ENCODE data around the gene OLFML2A.

OLFML2A gene

DNA sequence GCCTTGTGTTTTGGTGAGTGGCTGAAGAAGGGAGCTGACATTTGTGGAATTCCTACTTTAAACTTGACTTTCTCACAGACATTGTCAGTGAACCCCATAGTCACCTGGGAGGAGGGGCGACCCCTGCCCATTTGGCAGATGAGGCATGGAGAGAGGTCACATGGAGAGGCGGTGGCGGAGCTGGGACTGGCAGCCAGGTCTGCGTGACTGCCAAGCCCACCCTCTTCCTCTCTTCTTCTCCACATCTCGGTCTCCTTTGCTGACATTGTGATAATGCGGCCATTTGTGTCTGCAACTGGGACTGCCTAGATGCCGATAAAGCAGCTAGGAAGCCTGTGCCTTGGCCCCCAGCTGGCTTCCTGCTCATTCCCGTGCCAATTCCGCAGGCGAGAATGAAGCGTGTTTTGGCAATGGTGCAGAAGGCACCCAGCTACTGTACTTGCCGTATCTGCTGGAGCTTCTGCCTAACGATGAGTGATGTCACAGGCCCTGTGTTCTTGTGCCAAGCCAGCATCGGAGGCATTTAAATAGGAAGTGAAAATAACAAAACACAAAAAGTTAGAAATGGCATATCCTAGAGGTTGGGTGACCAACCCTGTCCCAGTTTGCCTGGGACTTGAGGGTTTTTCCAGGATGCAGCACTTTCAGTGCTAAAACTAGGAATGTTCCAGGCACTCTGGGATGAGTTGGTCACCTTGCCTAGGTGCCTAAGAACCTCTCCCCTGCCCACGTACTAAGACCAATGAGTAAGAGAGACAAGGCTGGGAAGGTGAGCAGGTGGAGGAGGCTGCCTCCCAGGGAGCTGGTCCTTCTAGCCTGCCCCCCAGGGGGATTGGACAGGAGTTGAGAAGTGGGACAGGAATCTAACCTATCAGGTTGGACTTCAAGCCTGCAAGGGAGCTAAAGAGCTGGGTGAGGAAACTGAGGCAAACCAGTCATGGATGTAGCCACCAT lies 23.6 kb downstream of the OLFML2A start:
- in situ Hi-C loops (cut with MboI; ENCODE audit: low sequenced_read_pairs, unreplicated experiment), result no loop called here
- DNase-seq (ENCODE audit: low spot score), result peak; percentile 76
- TF ChIP-seq, protein P1, sequence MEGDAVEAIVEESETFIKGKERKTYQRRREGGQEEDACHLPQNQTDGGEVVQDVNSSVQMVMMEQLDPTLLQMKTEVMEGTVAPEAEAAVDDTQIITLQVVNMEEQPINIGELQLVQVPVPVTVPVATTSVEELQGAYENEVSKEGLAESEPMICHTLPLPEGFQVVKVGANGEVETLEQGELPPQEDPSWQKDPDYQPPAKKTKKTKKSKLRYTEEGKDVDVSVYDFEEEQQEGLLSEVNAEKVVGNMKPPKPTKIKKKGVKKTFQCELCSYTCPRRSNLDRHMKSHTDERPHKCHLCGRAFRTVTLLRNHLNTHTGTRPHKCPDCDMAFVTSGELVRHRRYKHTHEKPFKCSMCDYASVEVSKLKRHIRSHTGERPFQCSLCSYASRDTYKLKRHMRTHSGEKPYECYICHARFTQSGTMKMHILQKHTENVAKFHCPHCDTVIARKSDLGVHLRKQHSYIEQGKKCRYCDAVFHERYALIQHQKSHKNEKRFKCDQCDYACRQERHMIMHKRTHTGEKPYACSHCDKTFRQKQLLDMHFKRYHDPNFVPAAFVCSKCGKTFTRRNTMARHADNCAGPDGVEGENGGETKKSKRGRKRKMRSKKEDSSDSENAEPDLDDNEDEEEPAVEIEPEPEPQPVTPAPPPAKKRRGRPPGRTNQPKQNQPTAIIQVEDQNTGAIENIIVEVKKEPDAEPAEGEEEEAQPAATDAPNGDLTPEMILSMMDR (IDR thresholded peaks at IDR 0.05; ENCODE audit: borderline replicate concordance, control extremely low read depth, extremely low read depth, insufficient read depth, missing control alignments), result no peak

DNA sequence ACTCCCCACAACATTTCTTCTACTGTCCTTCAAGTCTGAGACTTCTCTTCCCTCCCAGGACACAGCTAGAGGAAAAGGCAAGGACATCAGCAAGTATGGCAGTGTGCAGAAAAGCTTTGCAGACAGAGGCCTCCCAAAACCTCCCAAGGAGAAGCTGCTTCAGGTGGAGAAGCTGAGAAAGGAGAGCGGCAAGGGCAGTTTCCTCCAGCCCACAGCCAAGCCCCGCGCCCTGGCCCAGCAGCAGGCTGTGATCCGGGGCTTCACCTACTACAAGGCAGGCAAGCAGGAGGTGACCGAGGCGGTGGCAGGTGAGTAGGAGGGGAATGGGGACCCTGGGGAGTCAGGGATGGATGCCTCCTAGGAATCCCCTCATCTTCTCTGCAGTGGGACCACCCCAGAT lies 24.4 kb downstream of the OLFML2A start:
- TF ChIP-seq, protein P1 (IDR thresholded peaks at IDR 0.05; ENCODE audit: borderline replicate concordance, control extremely low read depth, extremely low read depth, insufficient read depth, missing control alignments), result no peak
- no peak for DNase-seq (ENCODE audit: low spot score)
- in situ Hi-C loops (cut with MboI; ENCODE audit: low sequenced_read_pairs, unreplicated experiment), result no loop called here

DNA sequence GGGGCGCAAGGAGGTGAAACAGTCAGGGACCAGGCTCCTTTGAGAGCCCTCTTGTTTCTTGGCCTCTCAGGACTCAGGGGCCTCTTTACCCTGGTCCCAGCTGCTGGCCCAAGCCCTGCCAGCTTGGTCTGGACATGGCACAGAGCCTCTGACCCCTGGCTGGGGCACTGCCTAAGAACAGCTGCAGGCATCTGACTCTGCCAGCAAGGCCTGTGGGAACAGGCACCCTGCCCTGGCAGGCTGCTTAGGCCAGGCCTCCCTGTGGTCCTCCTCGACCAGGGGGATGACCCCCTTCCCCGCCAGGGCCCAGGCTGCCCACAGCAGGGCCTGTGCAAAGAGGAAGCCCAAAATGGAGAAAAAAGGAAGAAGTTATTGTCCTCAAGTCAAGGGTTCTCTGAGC lies 25.5 kb downstream of the OLFML2A start:
- TF ChIP-seq, protein P1 (IDR thresholded peaks at IDR 0.05; ENCODE audit: borderline replicate concordance, control extremely low read depth, extremely low read depth, insufficient read depth, missing control alignments), result no peak
- in situ Hi-C loops (cut with MboI; ENCODE audit: low sequenced_read_pairs, unreplicated experiment), result no loop called here
- DNase-seq (ENCODE audit: low spot score), result no peak

DNA sequence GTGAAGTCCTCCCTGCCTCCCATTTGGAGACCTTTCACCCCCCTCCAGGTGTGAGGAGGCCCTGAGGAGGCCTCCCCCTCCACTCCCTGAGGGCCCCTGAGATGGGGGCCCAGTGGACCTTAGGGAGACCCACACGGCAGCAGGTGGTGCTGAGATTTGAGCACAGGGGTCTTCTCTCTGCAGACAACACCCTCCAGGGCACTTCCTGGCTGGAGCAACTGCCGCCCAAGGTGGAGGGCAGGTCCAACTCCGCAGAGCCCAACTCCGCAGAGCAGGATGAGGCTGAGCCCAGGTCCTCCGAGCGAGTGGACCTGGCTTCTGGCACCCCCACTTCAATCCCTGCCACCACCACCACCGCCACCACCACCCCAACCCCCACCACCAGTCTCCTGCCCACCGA lies 27.0 kb downstream of the OLFML2A start:
- DNase-seq (ENCODE audit: low spot score), result no peak
- TF ChIP-seq, protein P1 (IDR thresholded peaks at IDR 0.05; ENCODE audit: borderline replicate concordance, control extremely low read depth, extremely low read depth, insufficient read depth, missing control alignments), result no peak
- in situ Hi-C loops (cut with MboI; ENCODE audit: low sequenced_read_pairs, unreplicated experiment), result no loop called here

DNA sequence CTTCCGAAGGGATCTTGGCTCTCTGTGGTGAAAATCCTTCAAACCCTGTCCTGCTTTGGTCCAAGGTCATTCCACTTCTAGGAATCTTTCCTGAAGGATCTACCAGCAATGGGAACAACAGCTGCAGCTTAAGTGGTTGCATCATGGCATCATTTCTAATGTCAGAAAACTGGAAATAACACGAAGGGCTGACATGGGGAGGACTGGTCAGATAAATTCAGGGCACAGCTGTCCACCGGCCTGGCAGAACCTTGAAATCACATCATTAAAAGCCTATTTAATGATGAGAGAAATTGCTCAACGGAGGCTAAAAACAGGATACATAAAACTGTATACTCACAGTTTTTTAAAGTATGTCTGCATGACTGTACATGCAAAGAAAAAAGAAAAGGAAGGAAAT lies 28.3 kb downstream of the OLFML2A start:
- no peak for DNase-seq (ENCODE audit: low spot score)
- TF ChIP-seq, protein P1 (IDR thresholded peaks at IDR 0.05; ENCODE audit: borderline replicate concordance, control extremely low read depth, extremely low read depth, insufficient read depth, missing control alignments), result no peak
- in situ Hi-C loops (cut with MboI; ENCODE audit: low sequenced_read_pairs, unreplicated experiment), result no loop called here

DNA sequence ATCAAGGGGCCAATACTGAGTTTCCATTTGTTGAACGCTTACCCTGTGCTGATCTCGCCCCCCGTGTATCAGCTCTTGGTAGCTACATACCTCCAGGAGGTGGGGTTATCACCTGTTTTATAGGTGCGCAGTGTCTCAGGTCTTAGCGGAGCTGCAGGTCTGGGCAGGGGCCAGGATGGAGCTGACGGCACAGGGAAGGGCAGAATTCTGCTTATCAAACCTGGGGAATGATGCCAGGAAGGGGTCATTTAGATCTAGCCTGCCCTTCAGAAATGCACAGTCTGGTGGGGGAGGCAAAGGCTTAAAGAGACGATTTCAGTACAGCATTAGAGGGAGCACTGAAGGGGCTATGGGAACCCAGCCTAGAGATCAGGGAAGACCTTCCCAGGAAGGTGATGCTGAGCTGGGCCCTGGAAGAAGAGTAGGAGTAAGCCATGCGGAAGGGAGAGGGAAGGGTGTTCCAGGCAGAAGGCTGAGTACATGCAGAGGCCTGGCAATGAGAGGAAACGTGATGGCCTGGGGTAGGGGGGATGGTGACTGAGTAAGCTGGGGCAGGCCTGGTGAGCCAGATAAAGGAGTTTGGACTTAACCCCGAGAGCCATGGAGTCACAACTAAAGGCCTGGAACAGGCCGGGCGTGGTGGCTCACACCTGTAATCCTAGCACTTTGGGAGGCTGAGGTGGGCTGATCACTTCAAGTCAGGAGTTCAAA lies 31.5 kb downstream of the OLFML2A start:
- TF ChIP-seq, protein P1 (IDR thresholded peaks at IDR 0.05; ENCODE audit: borderline replicate concordance, control extremely low read depth, extremely low read depth, insufficient read depth, missing control alignments), result no peak
- in situ Hi-C loops (cut with MboI; ENCODE audit: low sequenced_read_pairs, unreplicated experiment), result no loop called here
- DNase-seq (ENCODE audit: low spot score), result no peak

Data from GM13976 (cell line).